GM11168 (cell line): ENCODE data around the gene PSMD10.

Source experiments
- in situ Hi-C: fragments of 300-500 bp; cut with MboI; formaldehyde crosslinking; loops from one replicate; pipeline ENCODE4 v1.12.0; 2022; ENCODE audit warnings: low sequenced_read_pairs; ENCODE audit not compliant: unreplicated experiment

Gene PSMD10

GRCh38 chrX:108081110-108081509 lies 10.2 kb downstream of the PSMD10 start:
- in situ Hi-C loops, result no loop called here

- in situ Hi-C loops, result no loop called here
Measured at GRCh38 chrX:108072746-108073145, 18.6 kb downstream of the PSMD10 start.

DNA sequence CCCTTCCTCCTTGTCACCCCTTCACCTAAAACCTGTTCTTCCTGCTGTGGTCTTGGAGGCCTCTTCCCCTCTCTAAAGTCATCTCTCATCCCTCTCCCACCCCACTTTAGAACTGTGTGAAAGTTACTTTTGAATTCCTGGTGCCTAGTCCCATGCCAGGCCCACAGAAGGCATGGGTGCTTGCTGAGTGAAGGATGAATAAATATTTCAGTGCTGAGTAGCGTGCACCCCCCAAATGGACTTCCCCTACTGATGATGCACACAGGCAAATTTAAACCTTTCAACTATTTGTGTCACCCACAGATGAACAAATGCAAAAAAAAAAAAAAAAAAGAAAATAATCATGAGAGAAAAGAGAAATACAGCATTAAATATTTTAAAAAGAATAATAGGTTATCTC lies 19.8 kb downstream of the PSMD10 start:
- in situ Hi-C loops, result no loop called here

DNA sequence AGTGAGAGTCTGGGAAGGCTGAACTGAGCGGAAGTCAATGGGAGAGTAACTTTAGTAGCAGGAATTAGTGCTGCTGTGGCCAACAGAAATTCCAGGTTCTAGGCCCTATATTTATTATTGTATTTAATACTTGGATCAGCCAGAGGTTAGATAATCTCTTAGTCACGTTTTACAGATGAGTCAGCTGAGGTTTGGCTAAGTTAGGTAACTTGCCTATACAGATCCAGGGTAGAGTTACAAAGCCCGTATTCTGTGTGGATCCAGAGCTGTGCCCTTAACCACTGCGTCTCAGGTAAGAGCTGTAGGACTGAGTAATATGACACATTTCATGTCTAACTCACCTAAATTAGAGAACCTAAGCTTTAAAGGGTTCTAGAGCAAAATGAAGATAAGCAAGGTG lies 20.5 kb downstream of the PSMD10 start:
- in situ Hi-C loops, result no loop called here

DNA sequence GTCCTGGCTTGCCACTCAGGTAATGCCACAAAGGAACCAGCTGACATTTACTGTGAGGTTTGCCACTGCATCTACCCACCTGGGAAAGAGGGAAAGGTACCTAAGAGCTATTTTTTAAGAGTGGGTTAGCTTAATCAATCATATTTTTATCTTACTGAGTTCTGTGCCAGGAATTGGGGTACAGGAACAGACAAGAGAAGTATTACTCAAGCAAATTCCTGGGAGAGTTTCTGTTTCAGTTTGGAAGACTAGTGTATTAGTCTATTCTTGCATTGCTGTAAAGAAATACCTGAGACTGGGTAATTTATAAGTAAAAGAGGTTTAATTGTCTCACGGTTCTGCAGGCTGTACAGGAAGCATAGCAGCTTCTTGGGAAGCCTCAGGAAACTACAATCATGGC lies 23.2 kb downstream of the PSMD10 start:
- in situ Hi-C loops, result no loop called here

DNA sequence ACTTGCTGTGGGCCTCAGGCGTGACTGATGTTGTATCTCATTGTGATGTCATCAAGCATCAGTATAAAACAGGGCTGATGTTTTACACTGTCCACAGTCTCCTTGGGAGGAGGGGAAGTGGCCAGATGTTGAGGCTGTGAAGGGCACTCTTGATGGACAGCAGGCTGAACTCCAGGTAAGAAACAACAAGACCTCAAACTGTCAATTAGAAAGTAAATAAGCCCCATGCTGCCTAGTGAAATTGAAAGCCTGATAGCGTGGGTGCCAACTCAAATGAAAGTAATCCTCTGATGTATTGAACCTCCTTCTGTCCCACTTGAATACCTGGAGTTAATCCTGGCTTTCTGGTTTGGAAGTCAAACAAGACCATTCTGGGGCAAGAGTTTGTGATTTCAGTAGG lies 26.7 kb downstream of the PSMD10 start:
- in situ Hi-C loops, result no loop called here

DNA sequence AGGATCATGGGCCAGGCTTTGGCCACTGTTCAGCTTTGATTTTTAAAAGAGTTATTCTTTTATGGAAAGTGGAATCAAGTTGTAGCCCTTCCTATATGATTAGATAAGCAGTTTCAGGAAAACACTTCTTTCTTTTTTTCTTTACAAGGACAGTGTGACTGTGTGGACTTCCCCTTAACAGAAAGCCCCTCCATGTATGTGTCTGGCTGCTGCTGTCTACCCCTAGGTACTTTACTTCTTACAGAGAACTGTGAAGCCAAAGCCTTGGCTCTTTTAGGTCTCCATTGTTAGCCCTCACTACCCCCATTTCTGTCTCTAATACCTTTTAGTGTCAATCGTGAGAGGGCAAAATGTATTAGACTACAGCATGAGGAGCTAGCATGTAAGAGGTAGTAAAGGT lies 27.3 kb downstream of the PSMD10 start:
- in situ Hi-C loops, result no loop called here

DNA sequence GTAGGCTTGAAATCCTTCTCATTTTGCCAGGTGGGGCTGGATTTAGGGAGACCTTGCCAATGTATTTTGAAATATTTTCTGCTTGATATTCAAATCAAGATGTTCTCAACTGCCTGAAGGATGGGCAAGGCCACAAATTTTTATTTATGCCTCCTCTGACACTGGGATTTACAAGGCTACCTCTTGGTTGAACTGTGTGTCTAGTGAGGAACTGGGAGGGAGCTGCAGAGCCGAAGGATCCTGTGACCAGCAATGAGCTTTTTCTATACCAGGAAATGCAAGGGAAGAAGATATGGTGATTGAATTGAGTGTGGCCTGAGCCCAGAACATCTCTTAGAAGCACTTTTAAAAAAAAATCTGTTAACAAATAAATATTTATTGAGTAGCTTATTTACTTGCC lies 31.5 kb downstream of the PSMD10 start:
- in situ Hi-C loops, result no loop called here

GRCh38 chrX:108055546-108055945 lies 35.8 kb downstream of the PSMD10 start:
- in situ Hi-C loops, result no loop called here

- in situ Hi-C loops, result no loop called here
Measured at GRCh38 chrX:108053218-108053617, 38.1 kb downstream of the PSMD10 start.

DNA sequence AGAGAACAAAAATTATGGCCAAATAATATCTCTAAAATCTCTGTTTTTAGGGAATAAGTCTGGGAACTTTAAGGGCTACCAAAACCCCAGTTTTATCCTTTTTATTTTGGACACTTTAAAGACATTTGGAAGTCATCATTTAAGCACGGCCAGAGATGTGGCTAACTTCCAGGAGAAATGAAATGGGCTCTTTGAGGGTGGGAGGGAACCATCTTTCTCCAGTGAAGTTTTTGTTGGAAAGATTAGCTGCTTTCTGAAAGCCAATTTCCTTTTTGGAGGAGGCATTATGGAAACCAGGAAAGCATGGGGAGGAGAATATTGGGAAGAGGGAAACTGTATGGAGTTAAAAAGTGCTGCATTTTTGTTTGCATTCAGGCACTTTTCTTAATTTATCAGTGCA lies 41.7 kb downstream of the PSMD10 start:
- in situ Hi-C loops, result no loop called here

GRCh38 chrX:108044554-108045256 lies 46.6 kb downstream of the PSMD10 start, which contains the start of gene VSIG1:
TSS of gene VSIG1 (plus strand) at chrX:108045065. CDS start at chrX:108045131, 66 bp downstream.
- in situ Hi-C loops, result no loop called here

GRCh38 chrX:108036298-108036973 lies 54.9 kb downstream of the PSMD10 start:
- in situ Hi-C loops, result no loop called here

DNA sequence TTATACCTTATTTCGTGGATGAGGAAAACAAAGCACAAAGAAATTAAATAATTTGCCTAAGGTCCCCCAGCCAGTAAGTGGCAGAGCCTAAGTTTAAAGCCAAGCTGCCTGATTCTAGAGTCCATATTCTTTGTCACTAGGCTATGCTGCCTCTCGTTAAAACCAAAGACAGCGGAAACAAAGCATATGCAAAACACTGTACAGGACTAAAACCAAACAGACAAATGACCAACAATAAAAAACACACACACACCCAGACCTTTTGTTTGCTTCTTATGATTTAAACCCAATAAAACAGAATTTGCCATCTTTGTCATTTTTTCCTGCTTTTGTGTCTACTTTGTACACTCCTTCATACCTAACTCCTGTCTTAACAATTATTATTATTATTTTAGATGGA lies 56.6 kb downstream of the PSMD10 start:
- in situ Hi-C loops, result no loop called here
